Uterus (tissue), 4 donors: ENCODE measurements around the gene PCDHGA1. TPM values are rescaled to one million over a fixed set of nuclear protein-coding genes. Genes with fewer than 3 reads are reported as not detected.

Source experiments
- DNase-seq, 2 donors: peaks; one replicate each; pipeline ENCODE4 v3.0.0-alpha.2; 2019 to 2020
- H3K27ac ChIP-seq, 2 donors: fragments of 200-600 bp; sonication (generic); 1 replicate in 1 of 2; 2 replicates in 1 of 2; pipeline ENCODE4 v1.5.1; 2016 to 2018
- H3K27me3 ChIP-seq, 2 donors: fragments of 200-600 bp; sonication (generic); one replicate each; pipeline ENCODE4 v1.5.1; 2018 to 2019; ENCODE audit warnings: control low read depth in 1 of 2
- H3K36me3 ChIP-seq, 2 donors: fragments of 200-600 bp; sonication (generic); one replicate each; pipeline ENCODE4 v1.5.1; 2019; ENCODE audit warnings: control low read depth in 1 of 2
- H3K4me1 ChIP-seq, 2 donors: fragments of 200-600 bp; sonication (generic); one replicate each; pipeline ENCODE4 v1.5.1; 2018 to 2019; ENCODE audit warnings: control low read depth in 1 of 2
- H3K4me3 ChIP-seq, 2 donors: fragments of 200-600 bp; sonication (generic); 1 replicate in 1 of 2; 2 replicates in 1 of 2; pipeline ENCODE4 v1.5.1; 2018 to 2019; ENCODE audit warnings: mild to moderate bottlenecking in 1 of 2
- H3K9me3 ChIP-seq, 2 donors: fragments of 200-600 bp; sonication (generic); one replicate each; pipeline ENCODE4 v1.5.1; 2019; ENCODE audit warnings: control low read depth in 1 of 2
- POLR2A ChIP-seq, 2 donors: fragments of 450-650 bp; IDR thresholded peaks; one replicate each; pipeline ENCODE4 v1.6.1; 2016; ENCODE audit warnings: antibody characterized with exemption in 2 of 2, mild to moderate bottlenecking in 1 of 2, moderate library complexity in 1 of 2
- intact Hi-C: fragments of 100-400 bp; cut with DNase I; formaldehyde crosslinking; loops from one replicate; pipeline ENCODE4 v1.15.1; 2023; ENCODE audit warnings: low total_unique reads
- total RNA-seq, 4 donors: library from RNA; depleted of rRNA in 3 of 4; stranded (reverse); fragments of >200 nt in 3 of 4; gene quantifications; one replicate each; pipeline versions ENCODE4 v1.1.0 to v1.2.4, GENCODE V29; 2014 to 2023
- TF ChIP-seq, protein P1 (sequence below), 4 experiments: fragments of 200-600 bp in 2 of 4; fragments of 450-650 bp in 2 of 4; sonication (generic) in 2 of 4; IDR thresholded peaks; one replicate each; pipeline ENCODE4 v1.5.1; 2016 to 2019; ENCODE audit warnings: antibody characterized with exemption in 4 of 4, mild to moderate bottlenecking in 2 of 4, moderate library complexity in 1 of 4
- donor health status: DM: yes; HTN: yes; CAD: no.

Gene PCDHGA1
- total RNA-seq, 4 donors from 2014 or later: under 0.01 to 3.3 (median 1.5) TPM

- no peaks in the 10 kb centered on the region for H3K4me1 ChIP-seq
- H3K4me3 ChIP-seq: no peak overlapping the region
- H3K36me3 ChIP-seq: no peaks in the 10 kb centered on the region
- TF ChIP-seq, protein P1, sequence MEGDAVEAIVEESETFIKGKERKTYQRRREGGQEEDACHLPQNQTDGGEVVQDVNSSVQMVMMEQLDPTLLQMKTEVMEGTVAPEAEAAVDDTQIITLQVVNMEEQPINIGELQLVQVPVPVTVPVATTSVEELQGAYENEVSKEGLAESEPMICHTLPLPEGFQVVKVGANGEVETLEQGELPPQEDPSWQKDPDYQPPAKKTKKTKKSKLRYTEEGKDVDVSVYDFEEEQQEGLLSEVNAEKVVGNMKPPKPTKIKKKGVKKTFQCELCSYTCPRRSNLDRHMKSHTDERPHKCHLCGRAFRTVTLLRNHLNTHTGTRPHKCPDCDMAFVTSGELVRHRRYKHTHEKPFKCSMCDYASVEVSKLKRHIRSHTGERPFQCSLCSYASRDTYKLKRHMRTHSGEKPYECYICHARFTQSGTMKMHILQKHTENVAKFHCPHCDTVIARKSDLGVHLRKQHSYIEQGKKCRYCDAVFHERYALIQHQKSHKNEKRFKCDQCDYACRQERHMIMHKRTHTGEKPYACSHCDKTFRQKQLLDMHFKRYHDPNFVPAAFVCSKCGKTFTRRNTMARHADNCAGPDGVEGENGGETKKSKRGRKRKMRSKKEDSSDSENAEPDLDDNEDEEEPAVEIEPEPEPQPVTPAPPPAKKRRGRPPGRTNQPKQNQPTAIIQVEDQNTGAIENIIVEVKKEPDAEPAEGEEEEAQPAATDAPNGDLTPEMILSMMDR (IDR thresholded peaks at IDR 0.05): no peak
- TF ChIP-seq POLR2A (IDR thresholded peaks at IDR 0.05): no peak
- DNase-seq: no peak
- intact Hi-C loops: no loop called here
- no peak overlapping the region for H3K27ac ChIP-seq
- no peaks in the 10 kb centered on the region for H3K27me3 ChIP-seq
- H3K9me3 ChIP-seq: peaks cover 0 to 60% of the 10 kb centered on the region in 2 donors
Measured at GRCh38 chr5:141351591-141351990, 21.3 kb downstream of the PCDHGA1 start.

- no peaks in the 10 kb centered on the region for H3K27me3 ChIP-seq
- TF ChIP-seq POLR2A (IDR thresholded peaks at IDR 0.05): no peak
- TF ChIP-seq, protein P1 (IDR thresholded peaks at IDR 0.05): no peak
- H3K36me3 ChIP-seq: no peaks in the 10 kb centered on the region
- H3K9me3 ChIP-seq: peaks cover 0 to 74% of the 10 kb centered on the region in 2 donors
- H3K4me1 ChIP-seq: no peaks in the 10 kb centered on the region
- DNase-seq: no peak
- intact Hi-C loops: no loop called here
- peak within 1 kb of the TSS in 1 of 2 donors; percentile 13 for H3K4me3 ChIP-seq
- no peak within 1 kb of the TSS for H3K27ac ChIP-seq
Measured at GRCh38 chr5:141354900-141355469, 24.7 kb downstream of the PCDHGA1 start, which contains the start of gene PCDHGA4. Gene PCDHGA4 (plus strand): TSS chr5:141355021. CDS start chr5:141355108, 87 bp downstream.

DNA sequence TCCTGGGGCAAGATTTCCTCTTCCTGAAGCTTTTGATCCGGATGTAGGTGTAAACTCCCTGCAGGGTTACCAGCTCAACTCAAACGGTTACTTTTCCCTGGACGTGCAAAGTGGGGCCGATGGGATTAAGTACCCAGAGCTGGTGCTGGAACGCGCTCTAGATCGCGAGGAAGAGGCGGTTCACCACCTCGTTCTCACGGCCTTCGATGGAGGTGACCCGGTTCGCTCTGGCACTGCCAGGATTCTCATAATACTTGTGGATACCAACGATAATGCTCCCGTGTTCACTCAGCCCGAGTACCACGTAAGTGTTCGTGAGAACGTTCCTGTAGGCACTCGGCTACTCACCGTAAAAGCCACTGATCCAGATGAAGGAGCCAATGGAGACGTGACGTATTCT is 25.3 kb downstream of the PCDHGA1 start:
- no peak for DNase-seq
- Histone ChIP-seq H3K4me3 (no peak overlapping the region), H3K27me3 (no peaks in the 10 kb centered on the region), H3K36me3 (no peaks in the 10 kb centered on the region), H3K4me1 (no peaks in the 10 kb centered on the region), H3K27ac (no peak overlapping the region), H3K9me3 (peaks cover 0 to 80% of the 10 kb centered on the region in 2 donors)
- intact Hi-C loops: no loop called here
- TF ChIP-seq, protein P1 (IDR thresholded peaks at IDR 0.05): no peak
- TF ChIP-seq POLR2A (IDR thresholded peaks at IDR 0.05): no peak

GRCh38 chr5:141356133-141356532 is 25.8 kb downstream of the PCDHGA1 start:
- no peaks in the 10 kb centered on the region for H3K36me3 ChIP-seq
- peaks cover 0 to 80% of the 10 kb centered on the region in 2 donors for H3K9me3 ChIP-seq
- no peak for DNase-seq
- no peak overlapping the region for H3K27ac ChIP-seq
- H3K27me3 ChIP-seq: no peaks in the 10 kb centered on the region
- H3K4me1 ChIP-seq: no peaks in the 10 kb centered on the region
- intact Hi-C loops: no loop called here
- H3K4me3 ChIP-seq: no peak overlapping the region
- TF ChIP-seq, protein P1 (IDR thresholded peaks at IDR 0.05): no peak
- TF ChIP-seq POLR2A (IDR thresholded peaks at IDR 0.05): no peak

GRCh38 chr5:141356950-141357349 is 26.6 kb downstream of the PCDHGA1 start:
- intact Hi-C loops: no loop called here
- no peaks in the 10 kb centered on the region for H3K27me3 ChIP-seq
- TF ChIP-seq POLR2A (IDR thresholded peaks at IDR 0.05): no peak
- TF ChIP-seq, protein P1 (IDR thresholded peaks at IDR 0.05): no peak
- H3K4me1 ChIP-seq: no peaks in the 10 kb centered on the region
- no peak overlapping the region for H3K4me3 ChIP-seq
- peaks cover 0 to 79% of the 10 kb centered on the region in 2 donors for H3K9me3 ChIP-seq
- H3K27ac ChIP-seq: no peak overlapping the region
- H3K36me3 ChIP-seq: no peaks in the 10 kb centered on the region
- no peak for DNase-seq
